Caco-2 (cell line): ENCODE measurements around the gene IRS1. TPM values are rescaled to one million over a fixed set of nuclear protein-coding genes. Genes with fewer than 3 reads are reported as not detected.

ENCODE experiments used
- BruUV-seq: library from RNA; stranded (reverse); fragments of 400-500 nt; replicated peaks from 2 replicates; lab custom pipeline; 2021; lab: Mats Ljungman, UMichigan
- CTCF ChIA-PET: fragments of 300-600 bp; sonication (Branson Sonifier 250); formaldehyde crosslinking; loops from one replicate; lab custom pipeline; 2022; ENCODE audit warnings: antibody characterized with exemption; lab: Charles Lee
- POLR2A ChIA-PET: fragments of 300-600 bp; sonication (Branson Sonifier 250); formaldehyde crosslinking; loops from one replicate; lab custom pipeline; 2022; ENCODE audit warnings: antibody characterized with exemption; lab: Charles Lee
- DNase-seq, 2 experiments: peaks; one replicate each; pipeline versions ENCODE4 v3.0.0 to v3.0.0-alpha.2; 2020 to 2022
- H3K27me3 ChIP-seq: replicated peaks from 2 replicates; pipeline ENCODE4 v1.6.0; 2011; ENCODE audit warnings: low read length; ENCODE audit not compliant: control insufficient read depth, insufficient read depth
- H3K36me3 ChIP-seq: 2 replicates; pipeline ENCODE4 v1.5.1; 2011; ENCODE audit warnings: low read length; ENCODE audit not compliant: control insufficient read depth, insufficient read depth
- H3K4me1 ChIP-seq: fragments of 250-450 bp; sonication (Bioruptor Pico); 2 replicates; pipeline ENCODE4 v1.5.1; 2020; ENCODE audit warnings: mild to moderate bottlenecking
- H3K4me3 ChIP-seq: 2 replicates; pipeline ENCODE4 v1.5.1; 2011; ENCODE audit warnings: low read depth, mild to moderate bottlenecking, control low read depth, low read length
- H3K9me3 ChIP-seq: fragments of 250-450 bp; sonication (Bioruptor Pico); 2 replicates; pipeline ENCODE4 v1.5.1; 2020; ENCODE audit warnings: mild to moderate bottlenecking, moderate library complexity
- H3K27ac Mint-ChIP-seq: one replicate; pipeline ENCODE4 v1.8.0; 2022; ENCODE audit warnings: mixed read lengths; ENCODE audit not compliant: unreplicated experiment
- H3K27me3 Mint-ChIP-seq: one replicate; pipeline ENCODE4 v1.8.0; 2022; ENCODE audit warnings: mixed read lengths; ENCODE audit not compliant: insufficient read depth, unreplicated experiment
- H3K36me3 Mint-ChIP-seq: one replicate; pipeline ENCODE4 v1.8.0; 2022; ENCODE audit warnings: mild to moderate bottlenecking, mixed read lengths; ENCODE audit not compliant: insufficient read depth, unreplicated experiment
- H3K4me1 Mint-ChIP-seq: one replicate; pipeline ENCODE4 v1.8.0; 2022; ENCODE audit warnings: low read depth, mixed read lengths; ENCODE audit not compliant: unreplicated experiment
- H3K4me3 Mint-ChIP-seq: one replicate; pipeline ENCODE4 v1.8.0; 2022; ENCODE audit warnings: mild to moderate bottlenecking, moderate library complexity, mixed read lengths; ENCODE audit not compliant: unreplicated experiment
- H3K9me3 Mint-ChIP-seq: one replicate; pipeline ENCODE4 v1.8.0; 2022; ENCODE audit warnings: mixed read lengths; ENCODE audit not compliant: unreplicated experiment
- CTCF ChIP-seq, 2 experiments: fragments of 200-600 bp in 1 of 2; IDR thresholded peaks; 1 replicate in 1 of 2; 2 replicates in 1 of 2; pipeline versions ENCODE4 v1.5.1 to v1.8.0; 2011 to 2022; ENCODE audit warnings: antibody characterized with exemption in 1 of 2, control low read depth in 1 of 2, inconsistent platforms in 1 of 2, low read depth in 1 of 2, low read length in 1 of 2, mild to moderate bottlenecking in 1 of 2, moderate library complexity in 1 of 2; ENCODE audit not compliant: insufficient read depth in 1 of 2, severe bottlenecking in 1 of 2, unreplicated experiment in 1 of 2
- intact Hi-C: fragments of 100-400 bp; cut with micrococcal nuclease; formaldehyde crosslinking; loops from one replicate; pipeline ENCODE4 v1.10.0; 2022; ENCODE audit not compliant: unreplicated experiment
- total RNA-seq: library from RNA; stranded (reverse); gene quantifications from 2 replicates; pipeline ENCODE4 v1.2.3, GENCODE V29; 2022

The IRS1 gene
- total RNA-seq, 1 experiment from 2014 or later, result 27.9 TPM

- BruUV-seq, result no TSS peak
- no peak overlapping the region for H3K4me3 Mint-ChIP-seq
- H3K4me1 ChIP-seq, result peaks cover 38% of the 10 kb centered on the region
- H3K27ac Mint-ChIP-seq, result no peak overlapping the region
- DNase-seq, result no peak
- no peak for TF ChIP-seq CTCF (IDR thresholded peaks at IDR 0.05; ENCODE audit: insufficient read depth in 1 of 2, low read depth in 1 of 2, low read length in 1 of 2, severe bottlenecking in 1 of 2, unreplicated experiment in 1 of 2)
- ChIA-PET CTCF (no interaction called here), POLR2A (no interaction called here)
- peaks cover 9% of the 10 kb centered on the region for H3K4me1 Mint-ChIP-seq
- no peaks in the 10 kb centered on the region for H3K9me3 ChIP-seq
- H3K27me3 Mint-ChIP-seq, result no peaks in the 10 kb centered on the region
- H3K9me3 Mint-ChIP-seq, result no peaks in the 10 kb centered on the region
- no peak overlapping the region for H3K4me3 ChIP-seq
- peaks cover 9% of the 10 kb centered on the region for H3K36me3 Mint-ChIP-seq
- H3K36me3 ChIP-seq, result no peaks in the 10 kb centered on the region; the same call in 1 of the 2 replicates
- intact Hi-C loops, result no loop called here
- no peaks in the 10 kb centered on the region for H3K27me3 ChIP-seq
These were observed 57.3 kb downstream of the IRS1 start for GRCh38 chr2:226742347-226742746.

DNA sequence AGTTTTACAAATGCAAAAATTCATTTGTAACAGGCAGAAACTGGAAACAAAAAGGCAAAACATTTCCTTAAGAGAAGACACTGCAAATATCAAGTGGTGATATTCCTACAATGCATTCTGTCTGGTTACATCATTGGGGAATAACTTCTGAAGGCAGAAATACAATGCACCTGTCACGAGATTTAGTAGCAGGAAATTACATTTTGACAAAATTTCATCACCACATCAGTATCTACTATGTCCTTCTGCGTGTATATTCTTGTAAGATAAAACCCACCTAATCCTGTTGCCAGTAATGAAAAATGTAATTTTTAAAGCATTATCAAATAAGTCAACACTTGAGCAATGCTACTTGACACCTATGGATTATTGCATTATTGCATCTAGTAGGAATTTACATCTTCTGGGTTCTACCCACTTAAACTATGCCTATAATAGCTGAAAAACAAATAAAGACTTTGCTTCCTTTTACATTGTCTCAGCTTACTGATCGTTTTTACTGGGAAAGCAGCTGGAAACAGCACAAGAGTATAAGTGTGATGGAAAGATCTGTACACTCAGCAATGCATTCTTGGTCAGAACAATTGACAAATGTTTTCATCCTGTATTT, 59.5 kb downstream of the IRS1 start:
- H3K4me1 ChIP-seq, result peaks cover 42% of the 10 kb centered on the region
- Mint-ChIP-seq H3K9me3 (no peaks in the 10 kb centered on the region), H3K27me3 (no peaks in the 10 kb centered on the region), H3K36me3 (peaks cover 13% of the 10 kb centered on the region), H3K4me1 (peaks cover 9% of the 10 kb centered on the region), H3K27ac (no peak overlapping the region), H3K4me3 (no peak overlapping the region)
- no peak for TF ChIP-seq CTCF (IDR thresholded peaks at IDR 0.05; ENCODE audit: insufficient read depth in 1 of 2, low read depth in 1 of 2, low read length in 1 of 2, severe bottlenecking in 1 of 2, unreplicated experiment in 1 of 2)
- no peaks in the 10 kb centered on the region for H3K27me3 ChIP-seq
- ChIA-PET POLR2A (no interaction called here), CTCF (interaction anchor here (0.6 kb wide), 1 partner anchor 256 kb away, joined by 3 read pairs; no protein-coding TSS in a partner anchor)
- intact Hi-C loops, result no loop called here
- no peak overlapping the region for H3K4me3 ChIP-seq
- H3K36me3 ChIP-seq, result no peaks in the 10 kb centered on the region; the same call in 1 of the 2 replicates
- BruUV-seq, result no TSS peak
- H3K9me3 ChIP-seq, result no peaks in the 10 kb centered on the region
- DNase-seq, result no peak

- Mint-ChIP-seq H3K4me1 (peaks cover 9% of the 10 kb centered on the region), H3K27me3 (no peaks in the 10 kb centered on the region), H3K9me3 (no peaks in the 10 kb centered on the region), H3K36me3 (peaks cover 13% of the 10 kb centered on the region), H3K4me3 (no peak overlapping the region), H3K27ac (no peak overlapping the region)
- no peaks in the 10 kb centered on the region for H3K9me3 ChIP-seq
- DNase-seq, result no peak
- ChIA-PET POLR2A (no interaction called here), CTCF (interaction anchor here (0.6 kb wide), 1 partner anchor 56 kb away, joined by 3 read pairs; no protein-coding TSS in a partner anchor)
- TF ChIP-seq CTCF (IDR thresholded peaks at IDR 0.05; ENCODE audit: insufficient read depth in 1 of 2, low read depth in 1 of 2, low read length in 1 of 2, severe bottlenecking in 1 of 2, unreplicated experiment in 1 of 2), result no peak
- H3K4me1 ChIP-seq, result peaks cover 47% of the 10 kb centered on the region
- no peaks in the 10 kb centered on the region; the same call in 1 of the 2 replicates for H3K36me3 ChIP-seq
- BruUV-seq, result no TSS peak
- H3K27me3 ChIP-seq, result no peaks in the 10 kb centered on the region
- no peak overlapping the region for H3K4me3 ChIP-seq
- intact Hi-C loops, result loop anchor here (2.0 to 5.0 kb wide), 2 partner anchors 21 to 257 kb away; no protein-coding TSS in a partner anchor
These were observed 60.0 kb downstream of the IRS1 start for GRCh38 chr2:226739545-226740030.
